ENCODE measurements around the gene TRA2A. TPM values are rescaled to one million over a fixed set of nuclear protein-coding genes. Genes with fewer than 3 reads are reported as not detected.
"Not testable (repeated sequence)": the region's sequence is repeated elsewhere in the genome, so short reads cannot be mapped to it uniquely, and the experiment has no call there.

Gene TRA2A
- total RNA-seq (2014; rRNA removed; shearing (Covaris generic)): 37.0 and 54.9 TPM in 2 replicates

GRCh38 chr7:23531794-23532489 is at the start of gene TRA2A:
TSS of gene TRA2A (minus strand) at chr7:23531981. CDS start at chr7:23531824, 157 bp downstream.
- DNase-seq (ENCODE audit: low read depth): peak; percentile 100

- DNase-seq (ENCODE audit: low read depth): peak; percentile 89
Measured at GRCh38 chr7:23570592-23571200, 38.9 kb upstream of the TRA2A start.

- DNase-seq (ENCODE audit: low read depth): no peak
Measured at GRCh38 chr7:23558303-23558702, 26.5 kb upstream of the TRA2A start.

DNA sequence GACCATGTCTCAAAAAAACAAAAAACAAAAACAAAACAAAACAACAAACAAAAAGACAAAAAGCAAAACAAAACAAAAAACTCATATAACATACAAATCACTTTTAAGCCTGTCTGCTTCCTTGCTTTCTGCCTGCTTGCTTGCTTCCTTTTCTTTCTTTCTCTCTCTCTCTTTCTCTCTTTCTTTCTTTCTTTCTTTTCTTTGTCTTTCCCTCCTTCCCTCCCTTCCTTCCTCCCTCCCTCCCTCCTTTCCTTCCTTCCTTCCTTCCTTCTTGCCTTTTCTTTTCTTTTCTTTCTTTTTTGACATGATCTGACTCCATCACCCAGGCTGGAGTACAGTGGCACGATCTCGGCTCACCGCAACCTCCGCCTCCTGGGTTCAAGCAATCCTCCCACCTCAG is 15.9 kb upstream of the TRA2A start:
- DNase-seq (ENCODE audit: low read depth): no peak

DNA sequence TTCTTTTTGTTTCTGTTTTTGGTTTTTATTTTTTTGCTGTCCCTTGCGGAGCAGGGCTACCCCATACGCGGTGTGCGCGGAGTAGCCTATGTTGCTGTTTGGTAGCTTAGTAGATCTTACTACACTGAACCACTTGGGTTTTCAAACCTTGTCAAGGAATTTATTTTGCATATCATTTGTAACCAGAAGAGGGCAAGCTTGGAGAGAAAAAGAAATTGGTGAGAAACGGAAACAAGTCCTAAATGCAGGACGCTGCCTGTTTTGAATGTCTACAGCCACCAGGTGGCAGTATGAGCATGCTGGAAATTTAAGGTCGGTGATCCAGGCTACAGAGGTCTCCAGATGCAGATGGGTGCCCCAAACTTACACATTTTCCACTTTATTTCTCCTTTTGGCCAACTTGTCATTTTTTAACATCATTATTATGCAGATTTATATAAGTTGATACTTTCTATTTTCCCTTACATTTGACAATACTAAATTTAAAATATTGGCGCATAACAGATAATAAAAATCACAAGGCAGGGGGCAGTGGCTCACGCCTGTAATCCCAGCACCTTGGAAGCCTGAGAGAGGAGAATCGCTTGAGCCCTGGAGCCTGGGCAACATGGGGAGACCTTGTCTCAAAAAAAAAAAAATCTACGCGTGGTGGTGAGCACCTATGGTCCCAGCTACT is 15.3 kb upstream of the TRA2A start:
- peak; percentile 93 for DNase-seq (ENCODE audit: low read depth)

DNA sequence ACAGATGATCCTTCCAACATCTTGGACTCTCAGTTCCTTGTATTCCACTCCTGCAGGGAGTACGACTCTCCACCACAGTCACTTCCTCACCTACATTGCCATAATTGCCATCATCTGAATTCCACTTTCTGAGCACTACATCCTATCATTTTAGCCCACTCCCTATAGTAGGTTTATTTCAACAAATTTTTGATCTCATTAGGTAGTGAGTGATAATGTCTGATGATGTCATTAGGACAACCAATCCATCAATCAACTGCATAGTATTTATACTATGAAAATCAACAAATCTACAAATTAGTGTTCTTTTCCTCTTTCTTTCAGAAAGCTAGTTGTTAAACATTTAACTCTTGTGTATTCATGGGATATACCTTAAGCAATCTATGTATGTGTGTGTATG is 13.7 kb upstream of the TRA2A start:
- no peak for DNase-seq (ENCODE audit: low read depth)

- peak; percentile 68 for DNase-seq (ENCODE audit: low read depth)
Measured at GRCh38 chr7:23544913-23545354, 13.2 kb upstream of the TRA2A start.

- no peak for DNase-seq (ENCODE audit: low read depth)
Measured at GRCh38 chr7:23542752-23543151, 11.0 kb upstream of the TRA2A start.

DNA sequence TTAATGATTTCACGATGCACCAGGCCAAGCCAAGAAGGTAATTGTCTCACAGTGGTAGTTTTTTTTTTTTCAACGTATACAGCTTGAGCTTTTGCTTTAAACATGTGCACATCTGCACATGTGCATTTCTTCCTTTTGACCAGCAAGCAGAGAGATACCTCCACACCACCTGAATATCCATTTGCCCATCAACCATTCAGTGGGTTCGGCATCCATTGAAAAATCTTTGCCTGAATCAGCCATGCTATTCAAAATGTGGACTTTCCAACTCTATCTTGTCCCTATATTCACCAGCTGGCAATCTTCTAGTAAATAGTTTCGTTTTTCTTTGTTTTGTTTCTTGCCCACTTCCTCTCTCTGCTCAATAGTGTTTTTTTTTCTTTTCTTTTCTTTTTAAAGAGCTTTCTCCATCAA is 7.7 kb upstream of the TRA2A start:
- DNase-seq (ENCODE audit: low read depth): no peak

GRCh38 chr7:23538301-23538700 is 6.5 kb upstream of the TRA2A start:
- no peak for DNase-seq (ENCODE audit: low read depth)

DNA sequence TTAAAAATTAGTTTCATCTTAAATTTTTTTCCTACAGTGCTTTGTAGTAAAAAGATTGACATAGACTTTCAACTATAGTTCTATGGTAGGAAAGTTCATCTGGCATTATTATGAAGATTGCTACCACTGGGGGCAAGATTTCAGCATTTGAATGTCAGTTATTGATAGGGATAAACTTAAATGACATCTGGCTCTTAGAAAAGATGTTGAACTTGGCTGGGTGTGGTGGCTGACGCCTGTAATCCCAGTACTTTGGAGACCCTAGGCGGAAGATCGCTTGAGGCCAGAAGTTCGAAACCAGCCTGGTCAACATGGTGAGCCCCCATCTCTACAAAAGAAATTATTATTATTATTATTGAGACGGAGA is 1.4 kb upstream of the TRA2A start:
- no peak for DNase-seq (ENCODE audit: low read depth)

- no peak for DNase-seq (ENCODE audit: low read depth)
Measured at GRCh38 chr7:23532490-23533237, 883 bp upstream of the TRA2A start.

GRCh38 chr7:23531050-23531793 is 559 bp downstream of the TRA2A start:
- peak; percentile 81 for DNase-seq (ENCODE audit: low read depth)

DNA sequence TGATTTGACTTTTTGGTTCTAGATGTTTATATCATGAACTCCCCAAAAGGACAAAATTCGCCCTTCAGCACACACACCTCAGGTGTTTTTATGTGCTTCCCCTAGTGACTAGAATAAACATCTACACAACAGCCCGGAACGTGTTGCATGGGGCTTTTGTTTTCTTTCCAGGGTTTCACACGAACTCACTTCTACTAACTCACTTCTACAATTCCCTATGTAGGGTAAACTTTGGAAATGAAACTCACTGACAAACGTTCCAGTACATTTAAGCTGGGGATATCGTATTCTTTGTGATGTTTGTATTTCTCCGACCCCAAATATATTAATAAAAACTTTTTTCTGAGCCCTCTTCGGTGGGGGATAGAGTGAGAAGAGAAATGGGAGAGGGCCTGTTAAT is 1.4 kb downstream of the TRA2A start:
- peak; percentile 27 for DNase-seq (ENCODE audit: low read depth)

DNA sequence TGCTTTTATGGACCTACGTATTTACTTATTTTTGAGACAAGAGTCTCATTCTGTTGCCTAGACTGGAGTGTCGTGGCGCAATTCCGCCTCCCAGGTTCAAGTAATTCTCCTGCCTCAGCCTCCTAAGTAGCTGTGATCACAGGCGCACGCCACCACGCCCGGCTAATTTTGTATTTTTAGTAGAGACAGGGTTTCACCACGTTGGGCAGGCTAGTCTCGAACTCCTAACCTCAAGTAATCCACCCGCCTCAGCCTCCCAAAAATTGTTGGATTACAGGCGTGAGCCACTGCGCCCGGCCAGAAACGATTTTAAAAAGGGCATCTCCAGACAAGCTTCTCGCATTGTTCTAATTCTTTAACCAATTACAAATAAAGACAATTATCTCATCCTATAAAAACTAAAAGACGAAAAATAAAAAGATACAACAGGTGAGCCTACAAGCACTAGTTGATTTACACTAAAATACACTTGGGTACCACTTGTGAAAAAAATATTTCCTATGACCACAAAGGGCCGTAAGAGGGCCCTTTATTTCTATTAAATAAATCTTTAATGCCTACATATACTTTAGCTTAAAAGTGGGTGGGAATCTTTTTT is 2.4 kb downstream of the TRA2A start:
- DNase-seq (ENCODE audit: low read depth): no peak

DNA sequence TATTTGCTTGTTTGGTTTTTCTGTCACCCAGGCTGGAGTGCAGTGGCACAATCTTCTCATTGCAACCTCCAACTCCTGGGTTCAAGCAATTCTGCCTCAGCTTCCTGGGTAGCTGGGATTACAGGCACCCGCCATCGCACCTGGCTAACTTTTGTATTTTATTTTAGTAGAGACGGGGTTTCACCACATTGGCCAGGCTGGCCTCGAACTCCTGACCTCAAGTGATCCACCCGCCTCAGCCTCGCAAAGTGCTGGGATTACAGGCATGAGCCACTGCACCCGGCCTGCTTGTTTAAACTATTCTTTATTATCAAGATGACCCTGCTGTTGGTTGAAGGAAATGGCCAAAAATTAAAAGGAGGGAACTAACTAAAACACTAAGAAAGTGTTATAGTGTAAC is 6.2 kb downstream of the TRA2A start:
- not testable (repeated sequence) for DNase-seq (ENCODE audit: low read depth)

- no peak for DNase-seq (ENCODE audit: low read depth)
Measured at GRCh38 chr7:23524473-23524872, 7.3 kb downstream of the TRA2A start.

- DNase-seq (ENCODE audit: low read depth): no peak
Measured at GRCh38 chr7:23523486-23524075, 8.2 kb downstream of the TRA2A start.

DNA sequence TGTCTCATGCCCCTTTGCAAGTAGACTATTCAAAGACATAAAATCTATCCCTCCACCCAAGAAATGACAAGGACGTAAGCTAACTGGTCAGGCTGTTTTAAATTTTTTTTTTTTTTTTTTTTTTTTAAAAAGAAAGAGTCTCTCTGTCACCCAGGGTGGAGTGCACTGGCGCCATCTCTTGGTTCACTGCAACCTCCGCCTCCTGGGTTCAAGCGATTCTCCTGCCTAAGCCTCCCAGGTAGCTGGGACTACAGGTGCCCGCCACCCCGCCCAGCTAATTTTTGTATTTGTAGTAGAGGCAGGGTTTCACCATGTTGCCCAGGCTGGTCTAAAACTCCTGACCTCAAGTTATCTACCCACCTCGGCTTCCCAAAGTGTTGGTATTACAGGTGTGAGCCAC is 11.2 kb downstream of the TRA2A start:
- peak; percentile 17 for DNase-seq (ENCODE audit: low read depth)

DNA sequence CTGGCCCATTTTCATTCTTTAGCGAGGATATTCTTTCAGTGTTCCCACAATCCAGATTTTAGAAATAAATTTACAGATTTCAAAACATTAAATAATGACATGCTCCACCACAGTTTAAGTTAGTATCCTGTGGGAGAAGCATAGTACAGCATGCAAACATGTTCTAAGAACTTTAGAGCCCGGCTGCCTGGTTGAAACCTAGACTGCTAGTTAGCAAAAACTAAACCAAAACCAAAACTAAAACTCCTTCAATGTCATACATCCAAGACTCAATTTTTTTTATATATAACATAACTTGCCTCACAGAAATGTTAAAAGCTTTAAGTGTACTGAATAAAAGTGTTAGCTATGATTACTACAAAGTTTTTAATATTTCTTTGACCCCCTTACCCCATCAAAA is 17.0 kb downstream of the TRA2A start:
- DNase-seq (ENCODE audit: low read depth): no peak

DNA sequence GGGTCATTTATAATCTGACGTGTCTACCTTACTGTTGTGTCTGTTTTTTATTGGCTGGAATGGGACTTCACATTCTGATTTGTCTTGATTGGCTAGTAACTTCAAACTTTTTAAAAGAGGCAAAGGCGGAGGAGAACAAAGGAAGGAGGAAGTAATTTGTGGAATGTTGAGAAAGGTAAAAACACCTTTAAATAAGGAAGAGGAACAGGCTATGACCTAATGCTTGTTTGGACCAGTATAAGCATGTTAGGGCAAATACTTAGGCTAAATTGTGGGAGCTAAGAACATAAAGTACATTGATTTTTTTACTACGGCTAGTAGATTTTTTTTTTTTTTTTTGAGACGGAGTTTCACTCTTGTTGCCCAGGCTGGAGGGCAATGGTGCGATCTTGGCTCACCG is 18.0 kb downstream of the TRA2A start:
- DNase-seq (ENCODE audit: low read depth): not testable (repeated sequence)
